Endodermal cell (in vitro differentiated cells): ENCODE measurements around the gene MICALL1. TPM values are rescaled to one million over a fixed set of nuclear protein-coding genes. Genes with fewer than 3 reads are reported as not detected.

Experiments used
- DNase-seq: peaks from one replicate; pipeline ENCODE4 v3.0.0-alpha.2; 2017
- H3K27ac ChIP-seq: 2 replicates; pipeline ENCODE4 v1.5.1; 2013; ENCODE audit warnings: mild to moderate bottlenecking, low read depth, low read length, moderate library complexity
- H3K27me3 ChIP-seq: 2 replicates; pipeline ENCODE4 v1.6.1; 2013; ENCODE audit warnings: mild to moderate bottlenecking, low read length, moderate library complexity; ENCODE audit not compliant: insufficient read depth, control insufficient read depth, poor library complexity, severe bottlenecking
- H3K36me3 ChIP-seq: 2 replicates; pipeline ENCODE4 v1.7.0; 2013; ENCODE audit warnings: mild to moderate bottlenecking, low read length, moderate library complexity; ENCODE audit not compliant: control insufficient read depth, insufficient read depth
- H3K4me1 ChIP-seq: one replicate; pipeline ENCODE4 v1.7.0; 2013; ENCODE audit warnings: low read length; ENCODE audit not compliant: control insufficient read depth, insufficient read depth
- H3K4me3 ChIP-seq: 2 replicates; pipeline ENCODE4 v1.5.1; 2013; ENCODE audit warnings: mild to moderate bottlenecking, low read length, moderate library complexity
- H3K9ac ChIP-seq: 2 replicates; pipeline ENCODE4 v1.6.1; 2013; ENCODE audit warnings: mild to moderate bottlenecking, low read length, moderate library complexity; ENCODE audit not compliant: poor library complexity, severe bottlenecking; ENCODE audit errors: extremely low read depth
- H3K9me3 ChIP-seq: 2 replicates; pipeline ENCODE4 v1.6.1; 2013; ENCODE audit warnings: mild to moderate bottlenecking, low read length, moderate library complexity; ENCODE audit not compliant: control insufficient read depth
- H3K27ac Mint-ChIP-seq: 2 replicates; pipeline ENCODE4 v1.8.0; 2020; ENCODE audit warnings: mixed read lengths
- H3K27me3 Mint-ChIP-seq: 2 replicates; pipeline ENCODE4 v1.8.0; 2021; ENCODE audit warnings: mild to moderate bottlenecking, mixed read lengths; ENCODE audit not compliant: insufficient read depth
- H3K36me3 Mint-ChIP-seq: 2 replicates; pipeline ENCODE4 v1.8.0; 2020; ENCODE audit warnings: low read depth, mixed read lengths
- H3K4me1 Mint-ChIP-seq: 2 replicates; pipeline ENCODE4 v1.8.0; 2020; ENCODE audit warnings: mixed read lengths
- H3K4me3 Mint-ChIP-seq: 2 replicates; pipeline ENCODE4 v1.8.0; 2020; ENCODE audit warnings: mild to moderate bottlenecking, moderate library complexity, mixed read lengths
- H3K9me3 Mint-ChIP-seq: 2 replicates; pipeline ENCODE4 v1.8.0; 2020; ENCODE audit warnings: mild to moderate bottlenecking, mixed read lengths
- WGBS, 2 experiments: methylation state at CpG; one replicate each; pipeline versions ENCODE4 v1.1.5 to v1.1.7; 2013; ENCODE audit warnings: missing lambda C conversion rate in 2 of 2, mixed read lengths in 1 of 2; ENCODE audit not compliant: insufficient coverage in 1 of 2, insufficient read length in 1 of 2; 5-methylcytosine and 5-hydroxymethylcytosine counted together
- total RNA-seq, 2 donors: library from RNA; stranded (reverse); fragmentation: NEBNext Ultra II Directional in 1 of 2; extraction: Animal tissue kit (Norgen Biotek cat#: 25700) in 1 of 2; gene quantifications; 2 replicates in 1 of 2; 3 replicates in 1 of 2; pipeline ENCODE4 v1.2.1, GENCODE V29; 2021
- TF ChIP-seq, protein P1 (sequence below): fragments of 200-600 bp; sonication (generic); conservative IDR thresholded peaks from 2 replicates; pipeline ENCODE4 v1.5.0; 2021; ENCODE audit warnings: antibody characterized with exemption, mild to moderate bottlenecking

The MICALL1 gene
- total RNA-seq, 2 donors from 2014 or later: 33.5 to 36.6 TPM

DNA sequence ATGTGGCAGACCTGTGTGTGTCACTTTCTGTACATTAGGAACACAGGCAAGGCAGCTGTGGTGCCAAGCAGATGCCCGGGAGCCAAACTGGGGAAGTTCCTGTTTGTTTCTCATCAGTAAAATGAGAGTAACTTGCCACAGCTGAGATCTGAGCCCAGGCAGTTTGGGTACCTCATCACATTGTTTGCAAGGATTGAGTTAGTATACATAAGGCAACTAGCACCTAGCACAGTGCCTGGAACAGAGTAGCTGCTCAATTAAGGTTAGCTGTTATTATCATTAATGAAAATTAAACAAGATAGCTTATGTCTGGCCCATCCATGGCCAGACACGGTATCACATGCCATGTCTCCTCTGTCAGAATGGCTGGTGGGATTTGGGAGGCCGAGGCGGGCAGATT is 70.5 kb downstream of the MICALL1 start:
- no peak overlapping the region for H3K4me3 Mint-ChIP-seq
- no peak for DNase-seq
- Histone ChIP-seq H3K9me3 (no peaks in the 10 kb centered on the region), H3K27ac (no peak overlapping the region), H3K9ac (no peak overlapping the region), H3K4me1 (peaks cover 14% of the 10 kb centered on the region), H3K27me3 (no peaks in the 10 kb centered on the region), H3K4me3 (no peak overlapping the region), H3K36me3 (peaks cover 13% of the 10 kb centered on the region)
- H3K4me1 Mint-ChIP-seq: peaks cover 27% of the 10 kb centered on the region
- H3K27ac Mint-ChIP-seq: no peak overlapping the region
- 94 to 96% methylated on average over 4 of the region's 4 CpGs for WGBS, 2 experiments
- H3K9me3 Mint-ChIP-seq: no peaks in the 10 kb centered on the region
- H3K27me3 Mint-ChIP-seq: no peaks in the 10 kb centered on the region
- H3K36me3 Mint-ChIP-seq: peaks cover 48% of the 10 kb centered on the region
- TF ChIP-seq, protein P1, sequence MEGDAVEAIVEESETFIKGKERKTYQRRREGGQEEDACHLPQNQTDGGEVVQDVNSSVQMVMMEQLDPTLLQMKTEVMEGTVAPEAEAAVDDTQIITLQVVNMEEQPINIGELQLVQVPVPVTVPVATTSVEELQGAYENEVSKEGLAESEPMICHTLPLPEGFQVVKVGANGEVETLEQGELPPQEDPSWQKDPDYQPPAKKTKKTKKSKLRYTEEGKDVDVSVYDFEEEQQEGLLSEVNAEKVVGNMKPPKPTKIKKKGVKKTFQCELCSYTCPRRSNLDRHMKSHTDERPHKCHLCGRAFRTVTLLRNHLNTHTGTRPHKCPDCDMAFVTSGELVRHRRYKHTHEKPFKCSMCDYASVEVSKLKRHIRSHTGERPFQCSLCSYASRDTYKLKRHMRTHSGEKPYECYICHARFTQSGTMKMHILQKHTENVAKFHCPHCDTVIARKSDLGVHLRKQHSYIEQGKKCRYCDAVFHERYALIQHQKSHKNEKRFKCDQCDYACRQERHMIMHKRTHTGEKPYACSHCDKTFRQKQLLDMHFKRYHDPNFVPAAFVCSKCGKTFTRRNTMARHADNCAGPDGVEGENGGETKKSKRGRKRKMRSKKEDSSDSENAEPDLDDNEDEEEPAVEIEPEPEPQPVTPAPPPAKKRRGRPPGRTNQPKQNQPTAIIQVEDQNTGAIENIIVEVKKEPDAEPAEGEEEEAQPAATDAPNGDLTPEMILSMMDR: no peak

DNA sequence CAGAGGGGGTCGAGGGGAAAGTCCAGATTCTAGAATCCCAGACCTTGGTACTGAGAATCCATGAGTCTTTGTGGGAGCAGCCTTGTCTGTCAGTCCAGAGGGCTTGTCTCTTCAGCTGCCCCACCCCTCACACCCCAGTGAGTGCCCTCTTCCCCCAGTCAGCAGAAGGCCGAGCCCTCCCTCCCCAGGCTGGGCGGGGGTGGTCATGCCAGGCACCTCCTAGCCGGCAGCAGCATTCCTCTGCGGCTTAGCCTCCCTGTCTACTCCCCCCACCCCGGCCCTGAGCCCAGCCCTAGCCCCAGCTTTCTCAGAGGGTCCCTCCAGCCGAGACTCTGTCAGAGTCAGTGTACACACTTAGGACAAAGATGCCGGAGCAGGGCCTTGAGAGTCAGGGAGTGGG is 73.7 kb downstream of the MICALL1 start:
- TF ChIP-seq, protein P1: no peak
- Histone ChIP-seq H3K4me1 (peaks cover 10% of the 10 kb centered on the region), H3K36me3 (peaks cover 13% of the 10 kb centered on the region), H3K27me3 (no peaks in the 10 kb centered on the region), H3K9me3 (no peaks in the 10 kb centered on the region), H3K4me3 (no peak overlapping the region), H3K9ac (no peak overlapping the region), H3K27ac (no peak overlapping the region)
- H3K36me3 Mint-ChIP-seq: peaks cover 43% of the 10 kb centered on the region
- peaks cover 34% of the 10 kb centered on the region for H3K4me1 Mint-ChIP-seq
- no peak overlapping the region for H3K27ac Mint-ChIP-seq
- WGBS, 2 experiments: 62 to 71% methylated on average over 3 to 8 of the region's 8 CpGs
- H3K4me3 Mint-ChIP-seq: peak overlapping the region; percentile 24
- peak; percentile 61 for DNase-seq
- peaks cover 4% of the 10 kb centered on the region for H3K27me3 Mint-ChIP-seq
- H3K9me3 Mint-ChIP-seq: no peaks in the 10 kb centered on the region

DNA sequence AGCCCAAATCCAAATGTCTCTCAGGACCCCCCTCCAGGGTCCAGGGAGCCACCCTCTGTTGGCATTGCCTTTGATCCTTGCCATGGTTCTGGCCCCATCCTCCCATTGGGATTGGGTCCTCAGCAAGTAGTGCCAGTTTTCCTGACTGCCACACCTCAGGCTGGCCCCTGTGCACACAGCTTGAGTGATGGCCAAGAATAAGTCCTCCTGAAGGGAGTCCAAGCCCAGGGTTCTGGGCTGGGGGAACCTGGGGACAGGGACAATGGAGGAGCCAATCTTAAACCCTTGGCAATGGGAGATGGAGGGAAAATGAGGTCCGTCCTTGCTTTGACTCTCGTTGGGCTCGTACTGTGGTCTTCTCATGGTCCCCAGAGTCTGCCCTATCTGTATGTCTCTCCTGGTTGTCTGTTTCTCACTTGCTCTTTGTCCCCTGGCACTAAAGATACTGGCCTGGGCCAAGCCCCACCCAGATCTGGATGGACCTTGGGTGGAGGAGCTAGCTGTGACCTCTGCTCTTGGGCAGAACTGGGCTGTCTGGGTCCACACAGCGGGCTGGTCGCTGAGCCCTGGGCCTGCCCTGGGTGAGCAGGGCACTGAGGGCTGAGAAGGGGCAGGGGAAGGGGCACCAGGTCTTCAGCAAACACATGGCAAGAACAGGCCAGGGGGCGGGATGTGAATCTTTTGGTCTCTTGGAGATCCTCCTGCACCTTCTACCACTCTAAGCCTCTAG is 75.3 kb downstream of the MICALL1 start:
- H3K27me3 ChIP-seq: no peaks in the 10 kb centered on the region
- WGBS, 2 experiments: 93 to 100% methylated on average over 3 to 6 of the region's 6 CpGs
- no peak overlapping the region for H3K27ac ChIP-seq
- no peak for DNase-seq
- H3K4me3 ChIP-seq: no peak overlapping the region
- Mint-ChIP-seq H3K36me3 (peaks cover 30% of the 10 kb centered on the region), H3K9me3 (no peaks in the 10 kb centered on the region), H3K4me1 (peaks cover 43% of the 10 kb centered on the region), H3K27ac (peak overlapping the region; percentile 39), H3K27me3 (peaks cover 6% of the 10 kb centered on the region), H3K4me3 (peak overlapping the region; percentile 70)
- H3K9me3 ChIP-seq: no peaks in the 10 kb centered on the region
- TF ChIP-seq, protein P1: no peak
- H3K4me1 ChIP-seq: peaks cover 14% of the 10 kb centered on the region
- H3K9ac ChIP-seq: no peak overlapping the region
- H3K36me3 ChIP-seq: peaks cover under 1% of the 10 kb centered on the region
